Panc1 (cell line): Measurements from ENCODE around the gene PDXDC1.

ENCODE experiments used
- CTCF ChIP-seq: fragments of 450-650 bp; IDR thresholded peaks from 2 replicates; pipeline ENCODE4 v1.5.1; 2017; ENCODE audit warnings: mild to moderate bottlenecking
- POLR2AphosphoS5 ChIP-seq: IDR thresholded peaks from 2 replicates; pipeline ENCODE4 v1.6.1; 2012; ENCODE audit warnings: mild to moderate bottlenecking, low read depth, low read length, moderate library complexity
- SIN3A ChIP-seq: IDR thresholded peaks from 2 replicates; pipeline ENCODE4 v1.6.1; 2012; ENCODE audit warnings: low read depth, mild to moderate bottlenecking, low read length, moderate library complexity, borderline replicate concordance; ENCODE audit not compliant: insufficient read depth
- TCF7L2 ChIP-seq: IDR thresholded peaks from 2 replicates; pipeline ENCODE4 v1.6.1; 2011; ENCODE audit warnings: mild to moderate bottlenecking, low read depth, low read length, inconsistent platforms

GRCh38 chr16:15037745-15038144, 62.9 kb downstream of the PDXDC1 start:
- TF ChIP-seq POLR2AphosphoS5 (no peak), CTCF (no peak), TCF7L2 (no peak), SIN3A (no peak)
